DMS114 treated with DMSO at 0.1 percent for 48 hours (cell line): Measurements from ENCODE around the gene WDR5B.

Experiments used
- DNase-seq: peaks from one replicate; lab custom pipeline; 2025; ENCODE audit not compliant: unreplicated experiment; lab: John Stamatoyannopoulos, UW

Gene WDR5B

DNA sequence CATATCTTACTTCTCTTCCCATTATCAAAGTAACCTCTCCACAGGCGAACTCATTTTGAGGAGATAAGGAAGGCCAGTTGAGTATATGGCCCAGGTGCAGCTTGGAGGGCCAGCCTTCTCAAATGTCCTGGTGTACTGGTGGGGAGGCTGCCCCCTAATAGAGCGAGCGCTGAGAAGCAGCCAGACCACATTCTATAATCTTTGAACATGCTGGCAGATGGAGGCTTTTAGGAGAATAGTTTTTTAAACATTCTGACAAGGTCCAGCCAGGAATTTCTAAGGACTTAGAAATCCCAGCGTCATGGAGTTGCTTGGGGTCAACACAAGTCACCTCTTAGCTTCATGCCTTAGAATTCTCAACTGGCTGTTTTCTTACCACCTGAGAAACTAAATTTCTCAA, 5.8 kb downstream of the WDR5B start:
- DNase-seq = no peak

DNA sequence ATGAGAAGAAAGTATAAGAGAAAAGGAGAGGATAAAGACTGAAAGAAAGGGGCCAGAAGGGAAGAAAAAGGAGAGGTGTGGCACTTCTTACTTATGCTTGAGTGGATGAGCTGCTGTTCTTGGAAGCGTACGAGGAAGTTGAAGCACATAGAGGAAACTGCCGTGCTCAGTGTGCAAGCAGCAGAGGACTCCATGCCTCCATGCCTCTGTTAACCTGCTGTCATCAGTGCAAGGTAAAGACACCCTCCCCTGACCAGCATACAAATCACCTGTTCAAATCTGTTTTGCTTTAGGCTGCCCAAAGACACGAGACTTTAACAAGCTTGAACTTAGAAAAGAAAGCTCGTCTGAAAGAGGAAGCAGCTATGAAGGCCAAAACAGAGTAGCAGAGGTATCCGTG, 6.4 kb downstream of the WDR5B start:
- DNase-seq = no peak

DNA sequence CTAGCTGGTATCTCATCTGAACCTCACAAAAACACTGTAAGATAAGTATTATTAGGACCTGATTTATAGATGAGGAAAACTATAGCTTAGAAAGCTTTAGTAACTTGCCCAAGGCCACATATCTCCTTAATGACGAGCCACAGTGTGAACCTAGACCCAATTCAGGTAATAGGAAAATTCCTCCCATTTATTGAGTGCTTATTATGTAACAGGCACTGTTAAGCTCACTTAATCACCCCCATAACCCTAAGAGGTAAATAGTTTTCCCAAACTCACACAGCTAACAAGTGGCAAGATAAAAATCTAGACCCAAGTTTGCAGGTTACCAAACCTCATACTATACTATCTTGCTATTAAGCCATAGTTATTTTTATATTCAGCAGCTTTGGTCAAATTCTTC, 7.9 kb downstream of the WDR5B start:
- DNase-seq = no peak

DNA sequence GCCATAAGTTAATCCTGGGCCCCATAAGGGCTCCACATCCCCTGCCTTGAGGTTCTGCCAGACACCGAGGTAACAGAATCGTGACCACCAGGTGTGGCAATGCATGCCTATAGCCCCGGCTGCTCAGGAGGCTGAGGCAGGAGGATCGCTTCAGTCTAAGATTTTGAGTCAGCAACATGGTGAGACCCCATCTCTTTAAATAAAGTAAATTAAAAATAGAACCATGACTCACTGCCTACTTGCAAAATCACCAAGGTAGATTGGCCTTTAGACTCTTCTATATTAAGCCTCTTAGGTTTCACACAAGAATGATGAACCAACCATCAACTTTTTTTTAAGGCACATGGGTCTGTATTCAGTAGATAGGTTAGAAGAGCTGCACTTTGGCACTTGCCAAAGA, 9.7 kb downstream of the WDR5B start:
- DNase-seq = no peak

DNA sequence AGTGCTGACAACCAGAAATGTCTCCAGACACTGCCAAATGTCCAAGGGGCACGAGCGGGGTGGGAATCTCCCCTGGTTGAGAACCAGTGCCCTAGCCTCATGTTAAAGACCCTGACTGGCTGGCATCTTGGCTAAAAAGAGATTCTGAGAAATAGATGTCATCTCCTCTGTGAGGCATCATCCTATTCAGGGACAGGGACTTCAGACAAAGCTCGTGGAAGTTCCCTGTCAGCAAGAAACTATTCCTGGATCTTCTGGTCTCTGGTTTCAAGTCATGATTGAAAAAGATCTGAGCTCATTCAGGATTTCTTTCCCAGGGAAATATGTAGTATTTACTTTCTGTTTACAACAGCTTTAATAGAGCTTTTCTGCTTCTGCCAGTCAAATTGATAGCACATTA, 10.8 kb downstream of the WDR5B start:
- DNase-seq = no peak

DNA sequence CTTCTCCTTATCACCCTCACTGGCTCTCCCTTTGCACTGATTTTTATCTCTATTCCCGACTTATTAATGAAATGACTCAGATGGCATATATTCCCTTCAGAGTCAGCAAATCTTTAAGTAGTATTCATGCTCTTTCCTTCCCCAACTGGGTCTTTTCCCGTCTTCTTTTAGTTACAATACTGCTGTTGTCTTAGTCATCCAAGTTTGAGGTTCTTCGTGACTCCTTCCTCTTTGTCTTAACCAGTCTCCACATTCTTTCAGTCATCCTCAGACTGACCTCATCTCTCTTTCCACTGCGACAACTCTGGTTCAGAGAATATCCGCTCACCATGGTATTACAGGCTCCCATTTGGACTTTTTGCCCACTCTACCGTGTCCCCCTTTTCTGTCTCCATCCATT, 12.4 kb downstream of the WDR5B start:
- no peak for DNase-seq

DNA sequence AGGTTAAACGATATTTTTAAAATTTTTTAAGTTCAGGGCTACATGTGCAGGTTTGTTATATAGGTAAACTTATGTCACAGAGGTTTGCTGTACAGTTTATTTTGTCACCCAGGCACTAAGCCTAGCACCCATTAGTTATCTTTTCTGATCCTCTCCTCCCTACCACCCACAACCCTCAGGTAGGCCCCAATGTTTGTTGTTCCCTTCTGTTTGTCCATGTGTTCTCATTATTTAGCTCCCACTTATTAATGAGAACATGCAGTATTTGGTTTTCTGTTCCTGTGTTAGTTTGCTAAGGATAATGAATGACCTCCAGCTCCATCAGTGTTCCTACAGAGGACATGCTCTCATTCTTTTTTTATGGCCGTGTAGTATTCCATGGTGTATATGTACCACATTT, 16.9 kb downstream of the WDR5B start:
- no peak for DNase-seq

DNA sequence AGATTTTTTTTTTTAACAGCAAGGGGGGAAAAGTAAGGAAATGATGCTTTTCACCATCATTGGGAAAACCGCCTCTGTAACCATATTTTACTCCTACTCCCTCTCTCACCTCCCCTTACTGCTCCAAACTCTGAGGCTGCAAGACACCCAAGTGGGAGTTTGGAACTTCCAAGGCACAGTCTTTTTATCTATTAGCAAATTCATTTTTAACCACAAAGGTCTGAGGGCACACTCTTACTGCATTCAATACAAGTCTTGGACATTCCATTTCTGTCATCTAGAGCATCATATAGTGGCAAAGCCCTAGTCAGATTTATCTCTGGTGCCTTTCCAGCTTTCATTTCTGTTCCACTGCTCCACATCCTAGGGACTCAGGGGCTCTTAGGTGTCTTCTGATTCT, 18.7 kb downstream of the WDR5B start:
- no peak for DNase-seq

DNA sequence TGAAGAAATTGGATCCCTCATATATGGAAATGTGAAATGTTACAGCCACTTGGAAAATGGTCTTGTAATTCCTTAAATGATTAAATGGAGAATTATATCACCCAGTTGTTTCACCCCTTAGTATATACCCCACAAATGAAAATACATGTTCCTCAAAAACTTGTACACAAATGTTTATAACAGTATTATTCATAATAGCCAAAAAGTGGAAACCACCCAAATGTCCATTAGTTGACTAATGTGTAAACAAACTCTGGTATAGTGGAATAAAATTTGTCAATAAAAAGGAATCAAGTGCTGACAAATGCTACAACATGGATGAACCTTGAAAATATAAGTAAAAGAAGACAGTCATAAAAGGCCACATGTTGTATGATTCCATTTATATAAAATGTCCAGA, 19.4 kb downstream of the WDR5B start:
- no peak for DNase-seq

DNA sequence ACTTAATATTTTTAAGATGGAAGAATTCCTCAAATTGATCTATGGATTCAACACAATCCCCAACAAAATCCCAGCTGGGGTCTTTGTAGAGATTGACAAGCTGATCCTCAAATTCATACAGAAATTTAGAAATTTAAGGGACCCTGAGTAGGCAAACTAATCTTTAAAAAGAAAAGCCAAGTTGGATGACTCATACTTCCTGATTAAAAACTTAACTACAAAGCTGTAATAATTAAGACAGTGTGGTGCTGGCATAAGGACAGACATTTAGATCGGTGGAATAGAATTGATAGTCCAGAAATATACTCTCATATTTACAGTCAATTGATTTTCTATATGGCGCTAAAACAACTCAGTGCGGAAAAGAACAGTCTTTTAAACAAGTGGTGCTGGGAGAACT, 20.3 kb downstream of the WDR5B start:
- DNase-seq = no peak

- DNase-seq = no peak
Observed at GRCh38 chr3:122394173-122394572, 21.7 kb downstream of the WDR5B start.

- peak; percentile 25 for DNase-seq
Observed at GRCh38 chr3:122392868-122393844, 22.7 kb downstream of the WDR5B start.

DNA sequence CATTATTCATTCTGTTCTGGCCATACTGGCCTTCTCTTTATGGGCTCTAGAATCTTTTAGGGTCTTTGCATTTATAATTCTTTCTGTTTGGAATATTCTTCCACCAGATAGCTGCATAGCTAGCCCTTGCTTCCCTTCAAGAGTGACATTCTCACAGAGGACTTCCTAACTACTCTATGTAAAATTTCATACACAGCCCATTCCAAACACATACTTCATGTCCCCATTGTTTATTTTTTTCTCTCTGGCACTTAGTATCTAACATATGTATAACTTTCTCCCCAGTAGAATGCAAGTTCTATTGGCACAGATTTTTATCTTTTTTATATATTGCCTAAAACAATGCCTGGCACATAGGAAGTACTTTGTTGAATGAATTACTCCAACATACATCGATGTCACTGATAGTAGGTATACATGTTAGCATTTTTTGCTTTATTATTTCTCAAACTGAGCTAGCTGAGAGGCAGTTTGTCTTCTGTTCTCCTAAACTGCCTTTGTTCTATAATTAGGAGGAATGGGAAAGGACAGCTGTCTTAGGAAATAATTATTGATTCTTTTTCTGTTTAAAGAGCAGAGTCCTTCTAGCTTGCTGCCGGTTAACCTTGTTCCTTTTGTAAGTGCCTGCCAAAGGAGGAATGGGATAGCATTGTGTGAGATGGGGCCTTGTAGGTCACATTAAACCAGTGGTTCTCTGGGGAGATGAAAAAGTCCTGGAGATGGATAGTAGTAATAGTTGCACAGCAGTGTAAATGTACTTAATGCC, 24.0 kb downstream of the WDR5B start:
- no peak for DNase-seq

DNA sequence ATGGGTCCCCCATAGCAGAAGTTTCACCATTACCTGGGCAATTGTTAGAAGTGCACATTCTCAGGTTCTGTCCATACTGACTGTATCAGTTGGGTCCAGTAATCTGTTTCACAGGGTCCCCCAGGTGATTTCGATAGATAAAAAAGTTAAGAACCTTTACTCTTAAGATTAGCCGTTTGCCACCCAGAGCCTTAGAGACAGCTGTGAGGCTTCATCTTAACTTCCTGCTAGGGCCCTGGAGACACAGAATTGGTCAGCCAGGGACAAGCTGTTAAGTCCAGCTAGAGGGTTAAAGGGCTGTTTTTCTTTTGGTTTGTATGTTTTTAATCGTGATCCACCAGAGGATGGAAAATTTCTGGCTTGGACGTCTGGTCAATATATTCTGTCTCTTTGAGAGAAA, 25.2 kb downstream of the WDR5B start:
- DNase-seq = no peak

GRCh38 chr3:122389892-122390291, 26.0 kb downstream of the WDR5B start:
- DNase-seq = no peak

GRCh38 chr3:122389197-122389596, 26.7 kb downstream of the WDR5B start:
- DNase-seq = no peak

- DNase-seq = no peak
Observed at GRCh38 chr3:122387709-122388108, 28.2 kb downstream of the WDR5B start.

- DNase-seq = peak; percentile 79
Observed at GRCh38 chr3:122383771-122384697, 31.8 kb downstream of the WDR5B start, which contains the start of gene FAM162A. TSS of gene FAM162A (plus strand) at chr3:122384182. CDS start at chr3:122384266, 84 bp downstream.

DNA sequence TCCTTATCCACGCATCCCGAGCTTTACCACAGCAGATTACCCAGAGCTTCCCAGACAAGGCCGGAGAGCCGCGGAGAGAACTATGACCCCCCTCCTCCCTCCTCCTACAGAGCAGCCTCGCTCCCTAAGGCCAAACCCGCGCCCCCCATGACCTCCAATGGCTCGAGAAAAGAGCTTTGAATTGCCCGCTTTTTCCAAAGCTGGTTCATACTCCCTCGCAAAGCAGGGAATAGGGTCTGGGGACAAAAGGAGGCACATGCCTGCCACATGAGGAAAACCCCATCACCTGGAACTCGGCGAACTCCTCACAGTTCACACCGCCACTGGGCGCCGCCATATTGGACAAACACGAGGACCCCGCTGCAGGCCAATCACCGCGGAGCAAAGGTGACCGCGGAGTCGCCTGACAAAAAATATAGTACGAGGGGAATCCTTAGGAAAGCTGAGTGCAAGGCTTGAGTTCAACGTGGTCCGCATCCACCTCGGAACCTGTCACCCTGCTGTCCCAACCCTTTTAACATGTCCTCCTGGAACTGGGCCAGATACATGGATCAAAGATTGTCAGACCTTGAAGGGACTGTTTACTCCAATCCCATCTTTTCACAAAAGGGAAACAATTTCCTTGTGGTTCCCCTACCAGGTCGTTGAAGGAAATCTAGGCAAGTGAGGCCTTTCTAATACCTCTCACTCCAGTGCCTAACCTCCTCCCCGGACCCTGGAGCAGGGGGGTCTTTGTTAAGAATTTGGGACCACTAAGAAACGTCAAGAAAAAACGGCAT, 32.8 kb downstream of the WDR5B start, which contains the start of gene MIX23:
MIX23 (minus strand) TSS at position 344 of the 779 bp plus-strand sequence; CDS start at position 337, 7 bp downstream.
- DNase-seq = peak; percentile 62

GRCh38 chr3:122377975-122378374, 37.9 kb downstream of the WDR5B start:
- DNase-seq = no peak
